IMR-90 (cell line): ENCODE data around the gene NR4A2. TPM values are rescaled to one million over a fixed set of nuclear protein-coding genes. Genes with fewer than 3 reads are reported as not detected.

Experiments used
- ATAC-seq: fragments of 200-7000 bp; cut with Tn5 transposase; 2 replicates; pipeline ENCODE4 v1.9.1; 2020; ENCODE audit warnings: low read depth, mild to moderate bottlenecking, moderate library complexity
- BruUV-seq: library from RNA; stranded (reverse); fragments of 400-500 nt; replicated peaks from 2 replicates; lab custom pipeline; 2021; lab: Mats Ljungman, UMichigan
- CTCF ChIA-PET: fragments of 300-600 bp; formaldehyde crosslinking; extraction: SDS; loops from one replicate; lab custom pipeline; 2021; ENCODE audit warnings: antibody characterized with exemption; lab: Yijun Ruan, JAX
- POLR2A ChIA-PET: fragments of 300-600 bp; sonication (Branson Sonifier 250); formaldehyde crosslinking; loops from one replicate; lab custom pipeline; 2022; ENCODE audit warnings: antibody characterized with exemption; ENCODE audit not compliant: unreplicated experiment; lab: Charles Lee
- DNase-seq: peaks from one replicate; pipeline ENCODE4 v3.0.0; 2013
- H2AFZ ChIP-seq: replicated peaks from 2 replicates; pipeline ENCODE3; 2013; ENCODE audit warnings: low read length, mild to moderate bottlenecking; ENCODE audit not compliant: poor library complexity
- H2AK5ac ChIP-seq: 2 replicates; pipeline ENCODE4 v1.6.1; 2013; ENCODE audit warnings: low read depth, low read length, inconsistent platforms
- H2AK9ac ChIP-seq: replicated peaks from 2 replicates; pipeline ENCODE3; 2013; ENCODE audit warnings: mild to moderate bottlenecking, low read depth, low read length, moderate library complexity; ENCODE audit not compliant: poor library complexity
- H2BK120ac ChIP-seq: 2 replicates; pipeline ENCODE4 v1.6.1; 2013; ENCODE audit warnings: low read depth, low read length, inconsistent platforms
- H2BK15ac ChIP-seq: 3 replicates; pipeline ENCODE4 v1.6.1; 2013; ENCODE audit warnings: low read depth, low read length, inconsistent platforms
- H2BK20ac ChIP-seq: 2 replicates; pipeline ENCODE4 v1.6.1; 2013; ENCODE audit warnings: low read depth, mild to moderate bottlenecking, inconsistent platforms, low read length, moderate library complexity
- H2BK5ac ChIP-seq: 2 replicates; pipeline ENCODE4 v1.6.1; 2013; ENCODE audit warnings: mild to moderate bottlenecking, low read depth, low read length, inconsistent platforms; ENCODE audit not compliant: poor library complexity, severe bottlenecking
- H3K14ac ChIP-seq: replicated peaks from 2 replicates; pipeline ENCODE4 v1.6.1; 2013; ENCODE audit warnings: low read depth, low read length, inconsistent platforms
- H3K18ac ChIP-seq: 2 replicates; pipeline ENCODE4 v1.6.1; 2013; ENCODE audit warnings: low read depth, low read length, control low read depth
- H3K23ac ChIP-seq: 2 replicates; pipeline ENCODE4 v1.6.1; 2013; ENCODE audit warnings: low read depth, low read length, inconsistent platforms
- H3K27ac ChIP-seq: 2 replicates; pipeline ENCODE4 v1.5.1; 2013; ENCODE audit warnings: mild to moderate bottlenecking, control low read depth, low read length; ENCODE audit not compliant: insufficient read depth
- H3K27me3 ChIP-seq: 2 replicates; pipeline ENCODE4 v1.6.1; 2013; ENCODE audit warnings: low read length; ENCODE audit not compliant: control insufficient read depth, insufficient read depth
- H3K36me3 ChIP-seq: 2 replicates; pipeline ENCODE4 v1.6.1; 2013; ENCODE audit warnings: low read length, mixed read lengths; ENCODE audit not compliant: control insufficient read depth, insufficient read depth
- H3K4ac ChIP-seq: 2 replicates; pipeline ENCODE4 v1.6.1; 2013; ENCODE audit warnings: low read depth, low read length, inconsistent platforms
- H3K4me1 ChIP-seq: 2 replicates; pipeline ENCODE4 v1.6.1; 2013; ENCODE audit warnings: low read length, mixed read lengths; ENCODE audit not compliant: control insufficient read depth, insufficient read depth
- H3K4me2 ChIP-seq: 2 replicates; pipeline ENCODE4 v1.6.1; 2013; ENCODE audit warnings: low read depth, mild to moderate bottlenecking, control low read depth, low read length, moderate library complexity
- H3K4me3 ChIP-seq: 2 replicates; pipeline ENCODE4 v1.5.1; 2013; ENCODE audit warnings: low read depth, mild to moderate bottlenecking, control low read depth, low read length, moderate library complexity; ENCODE audit not compliant: insufficient read depth
- H3K56ac ChIP-seq: 2 replicates; pipeline ENCODE4 v1.6.1; 2013; ENCODE audit warnings: low read length, inconsistent platforms; ENCODE audit not compliant: insufficient read depth; ENCODE audit errors: extremely low read depth
- H3K79me1 ChIP-seq, 2 experiments: 2 replicates each; pipeline ENCODE4 v1.6.1; 2013; ENCODE audit warnings: low read length in 2 of 2, inconsistent platforms in 1 of 2, low read depth in 1 of 2
- H3K9ac ChIP-seq: 2 replicates; pipeline ENCODE4 v1.6.1; 2013; ENCODE audit warnings: low read depth, low read length, control low read depth
- H3K9me1 ChIP-seq: 2 replicates; pipeline ENCODE4 v1.6.1; 2013; ENCODE audit warnings: low read length, inconsistent platforms; ENCODE audit not compliant: insufficient read depth
- H3K9me3 ChIP-seq: 2 replicates; pipeline ENCODE4 v1.6.1; 2013; ENCODE audit warnings: low read length; ENCODE audit not compliant: control insufficient read depth, insufficient read depth
- H4K20me1 ChIP-seq: 2 replicates; pipeline ENCODE4 v1.6.1; 2013; ENCODE audit warnings: low read length, inconsistent platforms; ENCODE audit not compliant: insufficient read depth
- H4K5ac ChIP-seq: 2 replicates; pipeline ENCODE4 v1.6.1; 2013; ENCODE audit warnings: mild to moderate bottlenecking, low read depth, low read length, control low read depth
- H4K8ac ChIP-seq, 2 experiments: 2 replicates each; pipeline ENCODE4 v1.6.1; 2013; ENCODE audit warnings: low read depth in 2 of 2, low read length in 2 of 2, control low read depth in 1 of 2, inconsistent platforms in 1 of 2
- H4K91ac ChIP-seq: 2 replicates; pipeline ENCODE4 v1.6.1; 2013; ENCODE audit warnings: low read depth, low read length, inconsistent platforms; ENCODE audit not compliant: insufficient read depth
- BHLHE40 ChIP-seq: fragments of 150-350 bp; IDR thresholded peaks from 2 replicates; pipeline ENCODE4 v1.6.1; 2016; ENCODE audit warnings: mild to moderate bottlenecking, low read depth, low read length
- CEBPB ChIP-seq: IDR thresholded peaks from 2 replicates; pipeline ENCODE4 v1.6.1; 2012; ENCODE audit warnings: low read depth, low read length, improper control_type of control experiment
- CHD1 ChIP-seq: IDR thresholded peaks from 2 replicates; pipeline ENCODE4 v1.6.1; 2012; ENCODE audit warnings: low read depth, low read length, improper control_type of control experiment
- ELK1 ChIP-seq: fragments of 150-350 bp; IDR thresholded peaks from 2 replicates; pipeline ENCODE4 v1.6.1; 2016; ENCODE audit warnings: low read depth, mild to moderate bottlenecking, low read length, moderate library complexity, borderline replicate concordance
- FOS ChIP-seq: fragments of 150-350 bp; IDR thresholded peaks from 2 replicates; pipeline ENCODE4 v1.6.1; 2016; ENCODE audit warnings: low read depth, low read length
- MAFK ChIP-seq: IDR thresholded peaks from 2 replicates; pipeline ENCODE4 v1.6.1; 2012; ENCODE audit warnings: low read depth, low read length, improper control_type of control experiment
- MAZ ChIP-seq: IDR thresholded peaks from 2 replicates; pipeline ENCODE4 v1.6.1; 2012; ENCODE audit warnings: low read depth, mild to moderate bottlenecking, low read length, improper control_type of control experiment, moderate library complexity, borderline replicate concordance
- MXI1 ChIP-seq: IDR thresholded peaks from 2 replicates; pipeline ENCODE4 v1.6.1; 2012; ENCODE audit warnings: low read depth, mild to moderate bottlenecking, low read length, moderate library complexity, borderline replicate concordance
- NFE2L2 ChIP-seq: fragments of 150-350 bp; IDR thresholded peaks from 2 replicates; pipeline ENCODE4 v1.6.1; 2016; ENCODE audit warnings: low read depth, mild to moderate bottlenecking, low read length
- POLR2A ChIP-seq: IDR thresholded peaks from 2 replicates; pipeline ENCODE4 v1.6.1; 2012; ENCODE audit warnings: mild to moderate bottlenecking, low read depth, low read length
- RAD21 ChIP-seq: IDR thresholded peaks from 2 replicates; pipeline ENCODE4 v1.6.1; 2012; ENCODE audit warnings: low read length, improper control_type of control experiment
- RCOR1 ChIP-seq: IDR thresholded peaks from 2 replicates; pipeline ENCODE4 v1.6.1; 2012; ENCODE audit warnings: mild to moderate bottlenecking, low read length, improper control_type of control experiment; ENCODE audit not compliant: insufficient replicate concordance
- RFX5 ChIP-seq: IDR thresholded peaks from 2 replicates; pipeline ENCODE4 v1.8.0; 2012; ENCODE audit warnings: low read depth, mild to moderate bottlenecking, low read length, moderate library complexity
- SMC3 ChIP-seq: fragments of 150-350 bp; IDR thresholded peaks from 2 replicates; pipeline ENCODE4 v1.6.1; 2016; ENCODE audit warnings: low read depth, mild to moderate bottlenecking, antibody characterized with exemption, low read length, moderate library complexity
- WGBS, 2 experiments: methylation state at CpG; one replicate each; pipeline versions ENCODE4 v1.1.5 to v1.1.7; 2013; ENCODE audit warnings: missing lambda C conversion rate in 2 of 2; ENCODE audit not compliant: insufficient read length in 1 of 2; ENCODE audit errors: extremely low coverage in 2 of 2; 5-methylcytosine and 5-hydroxymethylcytosine counted together
- dilution Hi-C: fragments of 300-500 bp; cut with HindIII; formaldehyde crosslinking; loops from one replicate; pipeline ENCODE4 v1.14.3; 2018; ENCODE audit warnings: low sequenced_read_pairs; ENCODE audit not compliant: unreplicated experiment
- in situ Hi-C: fragments of 300-500 bp; cut with MboI; formaldehyde crosslinking; loops from 3 replicates; pipeline ENCODE4 v1.14.3; 2019; ENCODE audit warnings: low sequenced_read_pairs, inconsistent platforms, mixed read lengths
- intact Hi-C: fragments of 100-400 bp; cut with micrococcal nuclease; formaldehyde crosslinking; loops from 2 replicates; pipeline ENCODE4 v1.10.0; 2022
- polyA plus RNA-seq, 3 experiments: library from polyadenylated mRNA; depleted of rRNA; stranded (reverse); fragments of >200 nt; gene quantifications; 2 replicates each; pipeline ENCODE4 v1.2.3, GENCODE V29; 2012; ENCODE audit warnings: low replicate concordance in 1 of 3
- total RNA-seq: library from RNA; depleted of rRNA; stranded (reverse); fragments of >200 nt; gene quantifications from 2 replicates; pipeline ENCODE4 v1.2.3, GENCODE V29; 2012
- TF ChIP-seq, protein P1 (sequence below): fragments of 150-350 bp; IDR thresholded peaks from 2 replicates; pipeline ENCODE4 v1.6.1; 2017; ENCODE audit warnings: mild to moderate bottlenecking, antibody characterized with exemption, low read length, low read depth
- TF ChIP-seq, protein P2 (sequence below): conservative IDR thresholded peaks from 2 replicates; pipeline ENCODE4 v1.5.1; 2012; ENCODE audit warnings: mild to moderate bottlenecking, low read depth, low read length, improper control_type of control experiment

Gene NR4A2
- total and polyA plus RNA-seq, 2 of the 4 experiments (the other 2 are of a cell fraction), result 0.72 to 2.3 TPM

GRCh38 chr2:156343940-156344301, 11.4 kb upstream of the NR4A2 start:
- dilution Hi-C loops, result no loop called here
- Histone ChIP-seq H4K8ac (no peak overlapping the region), H3K9ac (no peak overlapping the region), H2BK15ac (no peak overlapping the region), H4K5ac (no peak overlapping the region; the same call in 1 of the 2 replicates), H3K14ac (no peak overlapping the region), H3K4me3 (no peak overlapping the region), H3K4me2 (no peak overlapping the region), H2BK20ac (no peak overlapping the region), H2AK9ac (no peak overlapping the region), H3K56ac (no peak overlapping the region), H2BK120ac (no peak overlapping the region), H4K91ac (no peak overlapping the region), H3K4me1 (no peaks in the 10 kb centered on the region), H2AFZ (no peak overlapping the region), H3K79me1 (peaks cover 8 to 13% of the 10 kb centered on the region in 2 experiments; a peak in 3 of 4 replicates), H3K9me1 (no peaks in the 10 kb centered on the region), H4K20me1 (no peaks in the 10 kb centered on the region), H2BK5ac (no peak overlapping the region), H3K9me3 (no peaks in the 10 kb centered on the region), H3K4ac (no peak overlapping the region), H2AK5ac (no peak overlapping the region), H3K27me3 (no peaks in the 10 kb centered on the region), H3K18ac (no peak overlapping the region), H3K36me3 (no peaks in the 10 kb centered on the region), H3K27ac (no peak overlapping the region), H3K23ac (no peak overlapping the region)
- intact Hi-C loops, result loop anchor here (2.0 to 5.0 kb wide), 2 partner anchors 57 to 903 kb away; no protein-coding TSS in a partner anchor
- CTCF ChIA-PET, result interaction anchor here (1.9 kb wide), 1 partner anchor 14 kb away, joined by 5 read pairs; no protein-coding TSS in a partner anchor
- DNase-seq (peak; percentile 65), ATAC-seq (no peak)
- in situ Hi-C loops, result loop anchor here (25.0 kb wide), 3 partner anchors 243 to 1518 kb away; no protein-coding TSS in a partner anchor
- no peak for TF ChIP-seq FOS
- TF ChIP-seq NFE2L2, result no peak
- TF ChIP-seq MAZ, result no peak
- TF ChIP-seq MAFK, result no peak
- TF ChIP-seq, protein P1, sequence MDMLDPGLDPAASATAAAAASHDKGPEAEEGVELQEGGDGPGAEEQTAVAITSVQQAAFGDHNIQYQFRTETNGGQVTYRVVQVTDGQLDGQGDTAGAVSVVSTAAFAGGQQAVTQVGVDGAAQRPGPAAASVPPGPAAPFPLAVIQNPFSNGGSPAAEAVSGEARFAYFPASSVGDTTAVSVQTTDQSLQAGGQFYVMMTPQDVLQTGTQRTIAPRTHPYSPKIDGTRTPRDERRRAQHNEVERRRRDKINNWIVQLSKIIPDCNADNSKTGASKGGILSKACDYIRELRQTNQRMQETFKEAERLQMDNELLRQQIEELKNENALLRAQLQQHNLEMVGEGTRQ, result no peak
- TF ChIP-seq SMC3, result no peak
- TF ChIP-seq, protein P2, sequence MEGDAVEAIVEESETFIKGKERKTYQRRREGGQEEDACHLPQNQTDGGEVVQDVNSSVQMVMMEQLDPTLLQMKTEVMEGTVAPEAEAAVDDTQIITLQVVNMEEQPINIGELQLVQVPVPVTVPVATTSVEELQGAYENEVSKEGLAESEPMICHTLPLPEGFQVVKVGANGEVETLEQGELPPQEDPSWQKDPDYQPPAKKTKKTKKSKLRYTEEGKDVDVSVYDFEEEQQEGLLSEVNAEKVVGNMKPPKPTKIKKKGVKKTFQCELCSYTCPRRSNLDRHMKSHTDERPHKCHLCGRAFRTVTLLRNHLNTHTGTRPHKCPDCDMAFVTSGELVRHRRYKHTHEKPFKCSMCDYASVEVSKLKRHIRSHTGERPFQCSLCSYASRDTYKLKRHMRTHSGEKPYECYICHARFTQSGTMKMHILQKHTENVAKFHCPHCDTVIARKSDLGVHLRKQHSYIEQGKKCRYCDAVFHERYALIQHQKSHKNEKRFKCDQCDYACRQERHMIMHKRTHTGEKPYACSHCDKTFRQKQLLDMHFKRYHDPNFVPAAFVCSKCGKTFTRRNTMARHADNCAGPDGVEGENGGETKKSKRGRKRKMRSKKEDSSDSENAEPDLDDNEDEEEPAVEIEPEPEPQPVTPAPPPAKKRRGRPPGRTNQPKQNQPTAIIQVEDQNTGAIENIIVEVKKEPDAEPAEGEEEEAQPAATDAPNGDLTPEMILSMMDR, result no peak
- TF ChIP-seq POLR2A, result no peak
- TF ChIP-seq RFX5, result no peak
- no peak for TF ChIP-seq MXI1
- no peak for TF ChIP-seq BHLHE40
- no peak for TF ChIP-seq CHD1
- TF ChIP-seq RAD21, result no peak
- TF ChIP-seq RCOR1, result no peak
- TF ChIP-seq ELK1, result no peak
- no peak for TF ChIP-seq CEBPB
- POLR2A ChIA-PET, result no interaction called here
- no CpG with 5 or more reads among the region's 2 CpGs for WGBS, 2 experiments
- no TSS peak for BruUV-seq
